Panc1 (cell line): ENCODE results near the gene DUOXA1. TPM values are rescaled to one million over a fixed set of nuclear protein-coding genes. Genes with fewer than 3 reads are reported as not detected.

Source experiments
- total RNA-seq: library from RNA; stranded (reverse); gene quantifications from one replicate; pipeline ENCODE4 v1.2.1, GENCODE V29; 2021; ENCODE audit not compliant: unreplicated experiment

The DUOXA1 gene
- total RNA-seq, 1 experiment from 2014 or later = not detected

Other genes with a start within 250 kb of the DUOXA1 start
- not detected for gene TERB2, start 173.2 kb downstream of the DUOXA1 start, total RNA-seq
- gene SORD, start 106.7 kb downstream of the DUOXA1 start, total RNA-seq = 34.0 TPM
- 0.08 TPM for gene DUOX2, start 15.7 kb downstream of the DUOXA1 start, total RNA-seq
- gene DUOXA2, start 15.6 kb downstream of the DUOXA1 start, total RNA-seq = not detected
- gene DUOX1, start 115 bp upstream of the DUOXA1 start, total RNA-seq = 0.31 TPM
- gene SHF, start 58.1 kb upstream of the DUOXA1 start, total RNA-seq = 3.0 TPM
- 0.23 TPM for gene SLC28A2, start 122.4 kb upstream of the DUOXA1 start, total RNA-seq
- 7.6 TPM for gene GATM, start 248.7 kb upstream of the DUOXA1 start, total RNA-seq